Neutrophil (primary cell): Measurements from ENCODE around the gene VSTM2L.
"Not testable (repeated sequence)": the region's sequence is repeated elsewhere in the genome, so short reads cannot be mapped to it uniquely, and the experiment has no call there.

Source experiments
- H3K27ac ChIP-seq: fragments of 200-600 bp; sonication (generic); 2 replicates; pipeline ENCODE4 v1.5.1; 2016; ENCODE audit warnings: mild to moderate bottlenecking, moderate library complexity
- H3K27me3 ChIP-seq: fragments of 200-600 bp; sonication (generic); 2 replicates; pipeline ENCODE4 v1.6.0; 2016; ENCODE audit warnings: mild to moderate bottlenecking
- H3K36me3 ChIP-seq: fragments of 200-600 bp; sonication (generic); 2 replicates; pipeline ENCODE4 v1.5.1; 2017
- H3K4me1 ChIP-seq, 2 experiments: fragments of 200-600 bp in 1 of 2; sonication (generic) in 1 of 2; 1 replicate in 1 of 2; 2 replicates in 1 of 2; pipeline versions ENCODE4 v1.5.1 to v1.6.1; 2013 to 2016; ENCODE audit warnings: low read depth in 1 of 2, low read length in 1 of 2, mild to moderate bottlenecking in 1 of 2, moderate library complexity in 1 of 2; ENCODE audit not compliant: control insufficient read depth in 1 of 2, insufficient read depth in 1 of 2
- H3K4me3 ChIP-seq, 2 experiments: fragments of 200-600 bp in 1 of 2; sonication (generic) in 1 of 2; 1 replicate in 1 of 2; 2 replicates in 1 of 2; pipeline ENCODE4 v1.5.1; 2013 to 2016; ENCODE audit warnings: low read depth in 1 of 2, low read length in 1 of 2, mild to moderate bottlenecking in 1 of 2, moderate library complexity in 1 of 2
- H3K9me3 ChIP-seq: fragments of 200-600 bp; sonication (generic); 2 replicates; pipeline ENCODE4 v1.5.1; 2016
- TF ChIP-seq, protein P1 (sequence below): fragments of 200-600 bp; sonication (generic); IDR thresholded peaks from 2 replicates; pipeline ENCODE4 v1.5.1; 2016; ENCODE audit warnings: antibody characterized with exemption

VSTM2L gene

DNA sequence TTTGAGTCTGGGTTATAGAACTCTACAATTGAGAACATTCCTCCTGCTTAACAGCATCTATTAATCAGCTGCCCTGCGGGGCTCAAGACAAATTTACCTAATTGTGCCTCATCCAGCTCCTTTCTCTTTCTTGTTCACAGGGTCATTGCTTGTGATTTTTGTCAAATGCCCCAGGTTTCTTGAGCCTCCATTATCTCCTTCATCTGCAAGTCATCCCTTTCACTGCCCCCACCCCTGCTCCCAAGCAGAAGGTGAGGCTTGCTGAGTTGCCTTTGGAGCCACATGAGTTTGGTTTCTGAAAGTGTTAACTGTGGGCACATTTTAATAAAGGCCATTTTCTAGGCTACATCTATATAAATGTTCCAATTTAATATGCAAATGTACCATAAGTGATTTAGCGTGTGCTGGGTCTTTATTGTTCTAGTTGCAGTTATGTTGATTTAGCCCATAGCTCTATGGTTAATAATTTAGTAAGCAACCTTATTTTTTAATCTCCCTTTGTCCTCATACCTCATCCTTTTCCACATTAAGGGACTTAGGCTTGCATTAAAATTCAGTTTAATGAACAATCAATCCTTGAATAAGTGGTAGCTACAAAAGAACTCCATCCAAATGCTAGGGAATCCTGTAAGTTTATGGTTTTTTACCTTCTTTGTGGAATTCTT lies 56.1 kb downstream of the VSTM2L start:
- no peak overlapping the region for H3K4me3 ChIP-seq
- no peaks in the 10 kb centered on the region for H3K36me3 ChIP-seq
- no peak overlapping the region for H3K27ac ChIP-seq
- H3K9me3 ChIP-seq: no peaks in the 10 kb centered on the region
- H3K27me3 ChIP-seq: peaks cover 66% of the 10 kb centered on the region
- H3K4me1 ChIP-seq: no peaks in the 10 kb centered on the region
- TF ChIP-seq, protein P1, sequence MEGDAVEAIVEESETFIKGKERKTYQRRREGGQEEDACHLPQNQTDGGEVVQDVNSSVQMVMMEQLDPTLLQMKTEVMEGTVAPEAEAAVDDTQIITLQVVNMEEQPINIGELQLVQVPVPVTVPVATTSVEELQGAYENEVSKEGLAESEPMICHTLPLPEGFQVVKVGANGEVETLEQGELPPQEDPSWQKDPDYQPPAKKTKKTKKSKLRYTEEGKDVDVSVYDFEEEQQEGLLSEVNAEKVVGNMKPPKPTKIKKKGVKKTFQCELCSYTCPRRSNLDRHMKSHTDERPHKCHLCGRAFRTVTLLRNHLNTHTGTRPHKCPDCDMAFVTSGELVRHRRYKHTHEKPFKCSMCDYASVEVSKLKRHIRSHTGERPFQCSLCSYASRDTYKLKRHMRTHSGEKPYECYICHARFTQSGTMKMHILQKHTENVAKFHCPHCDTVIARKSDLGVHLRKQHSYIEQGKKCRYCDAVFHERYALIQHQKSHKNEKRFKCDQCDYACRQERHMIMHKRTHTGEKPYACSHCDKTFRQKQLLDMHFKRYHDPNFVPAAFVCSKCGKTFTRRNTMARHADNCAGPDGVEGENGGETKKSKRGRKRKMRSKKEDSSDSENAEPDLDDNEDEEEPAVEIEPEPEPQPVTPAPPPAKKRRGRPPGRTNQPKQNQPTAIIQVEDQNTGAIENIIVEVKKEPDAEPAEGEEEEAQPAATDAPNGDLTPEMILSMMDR: no peak

DNA sequence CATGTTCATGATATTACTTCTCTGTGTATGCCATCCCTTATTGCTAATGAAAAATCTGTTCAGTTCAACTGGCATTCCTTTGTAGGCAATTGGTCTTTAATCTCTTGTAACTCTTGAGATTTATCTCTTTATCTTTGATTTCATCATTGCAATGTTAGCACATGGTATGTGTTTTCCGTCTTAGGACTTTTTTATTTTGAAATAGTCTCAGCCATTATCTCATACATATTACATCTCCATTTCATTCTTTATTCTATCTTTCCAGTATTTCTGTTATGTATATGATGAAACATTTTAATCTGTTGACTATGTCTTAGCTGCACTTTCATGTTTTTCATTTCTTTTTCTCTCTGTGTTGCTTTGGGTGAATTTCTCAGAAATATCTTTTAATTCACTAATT lies 58.1 kb downstream of the VSTM2L start:
- TF ChIP-seq, protein P1: no peak
- H3K27me3 ChIP-seq: peaks cover 68% of the 10 kb centered on the region
- H3K27ac ChIP-seq: no peak overlapping the region
- no peaks in the 10 kb centered on the region for H3K36me3 ChIP-seq
- no peaks in the 10 kb centered on the region for H3K9me3 ChIP-seq
- no peaks in the 10 kb centered on the region for H3K4me1 ChIP-seq
- no peak overlapping the region for H3K4me3 ChIP-seq

DNA sequence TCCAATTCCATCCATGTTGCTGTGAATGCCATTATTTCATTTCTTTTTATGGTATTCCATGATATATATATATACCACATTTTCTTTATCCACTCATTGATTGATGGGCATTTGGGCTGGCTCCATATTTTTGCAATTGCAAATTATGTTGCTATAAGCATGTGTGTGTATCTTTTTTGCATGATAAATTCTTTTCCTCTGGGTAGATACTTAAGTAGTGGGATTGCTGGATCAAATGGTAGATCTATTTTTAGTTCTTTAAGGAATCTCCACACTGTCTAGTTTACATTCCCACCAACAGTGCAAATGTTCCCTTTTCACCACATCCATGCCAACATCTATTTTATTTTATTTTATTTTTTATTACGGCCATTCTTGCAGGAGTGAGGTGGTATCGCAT lies 60.6 kb downstream of the VSTM2L start:
- not testable (repeated sequence) for H3K36me3 ChIP-seq, H3K27ac ChIP-seq, H3K4me1 ChIP-seq, H3K9me3 ChIP-seq, H3K4me3 ChIP-seq
- peaks cover 50% of the 10 kb centered on the region for H3K27me3 ChIP-seq

DNA sequence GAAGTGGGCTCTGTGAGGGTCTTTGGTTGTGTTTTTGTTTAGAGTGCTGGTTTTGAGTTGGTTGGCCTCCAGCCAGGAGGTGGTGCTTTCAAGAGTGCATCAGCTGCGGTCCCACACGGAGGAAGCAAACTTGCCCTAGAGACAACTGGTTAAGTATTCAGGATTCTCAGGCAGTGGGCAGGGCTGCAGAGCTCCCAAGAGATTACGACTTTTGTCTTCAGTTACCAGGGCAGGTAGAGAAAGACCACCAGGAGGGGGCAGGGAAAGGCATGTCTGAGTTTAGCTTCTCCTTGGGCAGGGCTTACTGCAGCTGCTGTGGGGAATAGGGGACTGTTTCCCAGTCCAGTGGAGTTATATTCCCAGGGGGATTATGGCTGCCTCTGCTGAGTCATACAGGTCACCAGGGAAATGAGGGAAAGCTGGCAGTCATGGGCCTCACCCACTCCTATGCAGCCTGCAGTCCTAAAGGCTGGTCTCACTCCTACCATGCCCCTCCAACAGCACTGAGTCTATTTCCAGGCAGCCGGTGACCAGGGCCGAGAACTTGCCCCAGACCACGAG lies 66.0 kb downstream of the VSTM2L start:
- Histone ChIP-seq H3K36me3 (no peaks in the 10 kb centered on the region), H3K9me3 (no peaks in the 10 kb centered on the region), H3K27me3 (peaks cover 22% of the 10 kb centered on the region), H3K27ac (no peak overlapping the region), H3K4me1 (no peaks in the 10 kb centered on the region), H3K4me3 (no peak overlapping the region)
- TF ChIP-seq, protein P1: no peak

DNA sequence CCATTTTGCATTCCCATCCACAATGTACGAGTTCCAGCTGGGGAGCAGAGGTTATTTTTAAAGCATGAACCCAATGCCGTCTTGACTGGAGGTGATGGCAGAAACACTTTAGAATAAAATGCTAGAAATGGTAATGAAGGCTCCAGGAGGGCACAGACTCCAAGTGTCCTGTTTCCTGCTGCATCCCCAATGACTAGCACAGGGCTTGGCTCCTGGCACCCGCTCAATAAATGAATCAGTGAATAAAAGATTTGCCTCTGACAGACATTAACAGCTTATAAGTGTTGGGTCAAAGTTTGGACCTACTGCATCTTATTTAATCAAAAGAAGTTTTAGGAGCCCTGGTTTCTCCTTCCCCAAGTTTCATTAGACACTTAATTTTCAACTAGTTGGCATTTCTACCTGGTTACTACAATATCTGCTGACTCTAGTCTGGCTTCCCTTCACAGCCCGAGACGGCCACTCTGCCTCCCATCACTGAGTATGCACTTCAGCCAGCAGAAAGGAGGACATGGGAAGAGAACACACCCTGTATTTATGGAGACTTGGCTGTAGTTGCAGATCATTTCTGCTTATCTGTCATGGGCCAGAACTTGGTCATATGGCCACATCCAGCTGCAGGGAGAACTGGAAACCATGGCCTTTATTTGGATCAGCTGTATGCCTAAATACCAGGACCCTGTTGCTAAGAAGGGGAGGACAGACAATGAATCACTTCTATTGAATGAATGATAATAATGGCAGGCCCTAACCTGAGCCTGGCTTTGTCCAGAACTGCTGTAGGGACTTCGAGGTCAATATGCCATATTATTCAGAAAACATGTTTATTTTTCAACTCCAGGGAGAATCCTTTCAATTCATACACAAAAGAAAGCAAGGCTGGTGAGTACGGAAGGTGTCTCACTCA lies 67.3 kb downstream of the VSTM2L start:
- H3K9me3 ChIP-seq: no peaks in the 10 kb centered on the region
- TF ChIP-seq, protein P1: no peak
- H3K4me1 ChIP-seq: no peaks in the 10 kb centered on the region
- no peak overlapping the region for H3K4me3 ChIP-seq
- H3K27ac ChIP-seq: no peak overlapping the region
- H3K27me3 ChIP-seq: peaks cover 9% of the 10 kb centered on the region
- H3K36me3 ChIP-seq: no peaks in the 10 kb centered on the region

DNA sequence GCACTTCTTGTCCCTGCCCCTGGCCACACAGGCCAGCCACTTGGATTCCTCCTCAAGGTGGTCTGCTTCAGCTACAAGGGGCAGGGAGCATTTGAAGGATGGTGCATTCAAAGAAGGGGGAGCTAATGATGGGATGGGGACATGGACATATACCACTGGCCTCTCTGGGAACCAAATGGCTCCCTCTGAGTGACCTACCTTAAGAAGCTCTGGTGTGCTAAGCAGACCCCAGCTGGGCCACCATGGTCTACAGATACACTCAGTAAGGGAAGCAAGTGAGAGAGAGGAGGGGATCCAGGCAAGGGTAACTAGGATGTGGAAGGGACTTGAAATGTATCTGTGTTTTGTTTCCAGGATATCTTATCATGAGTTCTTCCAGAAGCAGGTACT lies 67.9 kb downstream of the VSTM2L start:
- Histone ChIP-seq H3K36me3 (no peaks in the 10 kb centered on the region), H3K27ac (no peak overlapping the region), H3K27me3 (peaks cover 9% of the 10 kb centered on the region), H3K4me3 (no peak overlapping the region), H3K4me1 (no peaks in the 10 kb centered on the region), H3K9me3 (no peaks in the 10 kb centered on the region)
- TF ChIP-seq, protein P1: no peak
